H1 (cell line): ENCODE results near the gene ANKRD7. TPM values are rescaled to one million over a fixed set of nuclear protein-coding genes. Genes with fewer than 3 reads are reported as not detected.

Source experiments
- CHD7 ChIP-seq: fragments of 300-600 bp; sonication (generic); IDR thresholded peaks from 2 replicates; pipeline ENCODE4 v1.7.1; 2012; ENCODE audit warnings: low read length, moderate library complexity, mild to moderate bottlenecking, inconsistent platforms; ENCODE audit not compliant: insufficient replicate concordance
- KDM5A ChIP-seq: fragments of 200-600 bp; IDR thresholded peaks from 2 replicates; pipeline ENCODE4 v1.7.1; 2012; ENCODE audit warnings: mild to moderate bottlenecking, low read length, inconsistent platforms, mixed read lengths
- RBBP5 ChIP-seq: IDR thresholded peaks from 2 replicates; pipeline ENCODE4 v1.7.1; 2012; ENCODE audit warnings: low read depth, mild to moderate bottlenecking, inconsistent platforms, low read length, moderate library complexity, borderline replicate concordance
- TAF7 ChIP-seq: optimal IDR thresholded peaks from 2 replicates; pipeline ENCODE3; 2011; ENCODE audit warnings: low read depth, mild to moderate bottlenecking, inconsistent platforms, low read length, moderate library complexity, borderline replicate concordance
- polyA plus RNA-seq, 7 experiments: library from polyadenylated mRNA; depleted of rRNA in 3 of 7; stranded (reverse) in 5 of 7; unstranded in 2 of 7; fragments of >200 nt in 5 of 7; fragments of 200-250 nt in 2 of 7; gene quantifications; 1 replicate in 5 of 7; 2 replicates in 1 of 7; 4 replicates in 1 of 7; pipeline versions ENCODE4 v1.2.1 to v1.2.3, GENCODE V29; 2011 to 2013; ENCODE audit warnings: missing spikeins in 2 of 7, mixed read lengths in 2 of 7
- total RNA-seq: library from RNA; stranded (reverse); fragmentation: NEBNext Ultra II Directional; extraction: Animal tissue kit (Norgen Biotek cat#: 25700); gene quantifications from 2 replicates; pipeline ENCODE4 v1.2.1, GENCODE V29; 2021

Gene ANKRD7
- total and polyA plus RNA-seq, 2 of the 8 experiments (the other 6 are each of a cell fraction or from before 2014, with no cell fraction given): not detected

GRCh38 chr7:118259115-118259514 lies 34.6 kb downstream of the ANKRD7 start (continued):
- no peak for TF ChIP-seq CHD7
- TF ChIP-seq RBBP5: no peak
- no peak for TF ChIP-seq KDM5A
- no peak for TF ChIP-seq TAF7
